Gastrocnemius medialis (tissue), 4 donors: Measurements from ENCODE around the gene CADM2. TPM values are rescaled to one million over a fixed set of nuclear protein-coding genes. Genes with fewer than 3 reads are reported as not detected.
"Not testable (repeated sequence)": the region's sequence is repeated elsewhere in the genome, so short reads cannot be mapped to it uniquely, and the experiment has no call there.

Experiments
- ATAC-seq, 2 donors: fragments of 150-250 bp; one replicate each; pipeline ENCODE4 v1.9.1; 2016
- DNase-seq, 2 donors: peaks; one replicate each; pipeline ENCODE4 v3.0.0-alpha.2; 2019
- H3K27ac ChIP-seq, 4 donors: fragments of 200-600 bp; sonication (generic); 1 replicate in 1 of 4; 2 replicates in 3 of 4; pipeline ENCODE4 v1.5.1; 2016 to 2018; ENCODE audit warnings: mild to moderate bottlenecking in 2 of 4, moderate library complexity in 1 of 4
- H3K27me3 ChIP-seq, 3 donors: fragments of 200-600 bp; sonication (generic) in 2 of 3; 1 replicate in 1 of 3; 2 replicates in 2 of 3; pipeline versions ENCODE4 v1.5.1 to v1.6.0; 2016 to 2019; ENCODE audit warnings: mild to moderate bottlenecking in 1 of 3, moderate library complexity in 1 of 3
- H3K36me3 ChIP-seq, 2 donors: fragments of 200-600 bp; sonication (generic) in 1 of 2; one replicate each; pipeline ENCODE4 v1.5.1; 2017 to 2018
- H3K4me1 ChIP-seq, 2 donors: fragments of 200-600 bp; sonication (generic) in 1 of 2; one replicate each; pipeline ENCODE4 v1.5.1; 2016 to 2017; ENCODE audit warnings: mild to moderate bottlenecking in 2 of 2
- H3K4me3 ChIP-seq, 4 donors: fragments of 200-600 bp; sonication (generic) in 3 of 4; 1 replicate in 1 of 4; 2 replicates in 3 of 4; pipeline ENCODE4 v1.5.1; 2016 to 2019; ENCODE audit warnings: mild to moderate bottlenecking in 2 of 4
- H3K9me3 ChIP-seq, 3 donors: fragments of 200-600 bp; sonication (generic) in 2 of 3; 1 replicate in 1 of 3; 2 replicates in 2 of 3; pipeline ENCODE4 v1.5.1; 2016 to 2019
- POLR2A ChIP-seq, 2 donors: fragments of 450-650 bp; IDR thresholded peaks; one replicate each; pipeline ENCODE4 v1.6.1; 2017; ENCODE audit warnings: antibody characterized with exemption in 2 of 2, mild to moderate bottlenecking in 2 of 2, moderate library complexity in 2 of 2
- in situ Hi-C, 4 donors: fragments of 200-750 bp; cut with MboI; loops; one replicate each; pipeline versions ENCODE4 v1.15.0 to v1.8.0; 2017; ENCODE audit warnings: low sequenced_read_pairs in 4 of 4
- intact Hi-C: fragments of 100-400 bp; cut with DNase I; formaldehyde crosslinking; loops from one replicate; pipeline ENCODE4 v1.15.1; 2023; ENCODE audit warnings: low total_unique reads
- total RNA-seq, 4 donors: library from RNA; depleted of rRNA; stranded (reverse); fragments of >200 nt; gene quantifications; one replicate each; pipeline versions ENCODE4 v1.1.0 to v1.2.3, GENCODE V29; 2016
- TF ChIP-seq, protein P1 (sequence below), 5 experiments: fragments of 450-650 bp in 3 of 5; fragments of 200-600 bp in 2 of 5; sonication (generic) in 2 of 5; IDR thresholded peaks in 4 of 5; conservative IDR thresholded peaks in 1 of 5; 1 replicate in 4 of 5; 2 replicates in 1 of 5; pipeline ENCODE4 v1.5.1; 2016 to 2019; ENCODE audit warnings: antibody characterized with exemption in 5 of 5, mild to moderate bottlenecking in 3 of 5, moderate library complexity in 3 of 5

Gene CADM2
- total RNA-seq, 4 donors from 2014 or later, result 2.7 to 9.0 (median 6.0) TPM

DNA sequence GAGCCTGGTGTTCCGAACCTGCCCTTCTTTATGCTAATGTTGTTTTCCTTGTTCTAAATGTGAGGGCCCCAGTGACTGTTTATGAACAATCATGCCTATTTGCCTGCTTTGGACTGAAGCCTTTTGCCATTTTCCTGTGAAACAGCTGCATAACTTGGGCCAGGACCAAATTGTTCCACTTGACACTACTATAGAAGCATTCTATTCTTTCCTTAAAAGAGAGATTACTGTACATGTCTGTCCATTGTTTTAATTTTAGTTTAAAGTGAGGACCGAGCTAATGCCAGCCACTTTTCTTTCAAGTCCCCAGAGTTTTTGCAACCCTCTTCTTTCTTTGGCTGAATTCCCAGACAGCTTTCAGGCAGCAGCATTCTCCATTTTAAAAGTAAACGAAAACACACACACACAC, 980.3 kb downstream of the CADM2 start:
- Histone ChIP-seq H3K9me3 (no peaks in the 10 kb centered on the region), H3K27me3 (no peaks in the 10 kb centered on the region), H3K4me1 (no peaks in the 10 kb centered on the region), H3K4me3 (no peak overlapping the region), H3K36me3 (no peaks in the 10 kb centered on the region), H3K27ac (no peak overlapping the region)
- no peak for TF ChIP-seq POLR2A (IDR thresholded peaks at IDR 0.05)
- TF ChIP-seq, protein P1, sequence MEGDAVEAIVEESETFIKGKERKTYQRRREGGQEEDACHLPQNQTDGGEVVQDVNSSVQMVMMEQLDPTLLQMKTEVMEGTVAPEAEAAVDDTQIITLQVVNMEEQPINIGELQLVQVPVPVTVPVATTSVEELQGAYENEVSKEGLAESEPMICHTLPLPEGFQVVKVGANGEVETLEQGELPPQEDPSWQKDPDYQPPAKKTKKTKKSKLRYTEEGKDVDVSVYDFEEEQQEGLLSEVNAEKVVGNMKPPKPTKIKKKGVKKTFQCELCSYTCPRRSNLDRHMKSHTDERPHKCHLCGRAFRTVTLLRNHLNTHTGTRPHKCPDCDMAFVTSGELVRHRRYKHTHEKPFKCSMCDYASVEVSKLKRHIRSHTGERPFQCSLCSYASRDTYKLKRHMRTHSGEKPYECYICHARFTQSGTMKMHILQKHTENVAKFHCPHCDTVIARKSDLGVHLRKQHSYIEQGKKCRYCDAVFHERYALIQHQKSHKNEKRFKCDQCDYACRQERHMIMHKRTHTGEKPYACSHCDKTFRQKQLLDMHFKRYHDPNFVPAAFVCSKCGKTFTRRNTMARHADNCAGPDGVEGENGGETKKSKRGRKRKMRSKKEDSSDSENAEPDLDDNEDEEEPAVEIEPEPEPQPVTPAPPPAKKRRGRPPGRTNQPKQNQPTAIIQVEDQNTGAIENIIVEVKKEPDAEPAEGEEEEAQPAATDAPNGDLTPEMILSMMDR (IDR thresholded peaks at IDR 0.05 in 4 of 5, conservative IDR thresholded peaks at IDR 0.05 in 1 of 5), result no peak
- intact Hi-C loops, result no loop called here
- no peak for ATAC-seq
- DNase-seq, result no peak
- in situ Hi-C loops, result no loop called here

DNA sequence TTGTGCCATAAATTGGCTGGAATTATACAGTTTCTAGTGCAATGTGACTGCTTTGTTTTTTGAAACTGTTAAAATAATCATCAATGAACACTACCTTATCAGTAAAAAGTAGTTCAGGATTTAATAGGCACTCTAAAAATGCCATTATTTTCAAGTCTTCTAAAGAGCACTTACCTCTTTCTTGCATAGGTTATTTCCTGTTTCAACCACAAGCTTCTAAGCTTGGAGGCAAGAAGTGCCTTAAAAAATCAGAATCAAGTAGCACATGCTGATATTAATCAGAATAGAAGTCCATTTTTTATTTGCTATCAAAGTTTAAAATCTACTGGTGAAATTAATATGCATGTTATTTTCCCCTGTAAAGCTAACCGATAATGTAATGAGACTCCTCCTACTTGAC, 991.6 kb downstream of the CADM2 start:
- DNase-seq (no peak), ATAC-seq (no peak)
- Histone ChIP-seq H3K27me3 (no peaks in the 10 kb centered on the region), H3K9me3 (no peaks in the 10 kb centered on the region), H3K27ac (no peak overlapping the region), H3K4me3 (no peak overlapping the region), H3K4me1 (no peaks in the 10 kb centered on the region), H3K36me3 (no peaks in the 10 kb centered on the region)
- no peak for TF ChIP-seq POLR2A (IDR thresholded peaks at IDR 0.05)
- TF ChIP-seq, protein P1 (IDR thresholded peaks at IDR 0.05 in 4 of 5, conservative IDR thresholded peaks at IDR 0.05 in 1 of 5), result no peak
- intact Hi-C loops, result no loop called here
- in situ Hi-C loops, result no loop called here

DNA sequence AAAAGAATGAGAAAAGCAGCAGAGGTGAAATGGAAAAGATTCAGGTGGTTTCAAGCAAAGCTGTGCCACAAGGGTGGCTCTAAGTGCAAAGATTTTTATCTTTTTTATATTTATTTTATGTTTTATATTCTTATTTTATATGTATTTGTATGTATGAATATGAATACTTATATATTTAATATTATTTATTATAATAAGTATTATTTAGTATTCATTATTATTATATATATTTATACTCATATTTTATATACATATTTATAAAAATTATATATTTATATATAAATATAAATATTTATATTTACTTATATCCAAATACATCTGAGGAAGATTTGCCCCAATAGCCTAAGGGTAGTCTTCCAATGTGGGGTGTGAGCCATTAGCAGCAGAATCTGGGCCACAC, 1002.0 kb downstream of the CADM2 start:
- in situ Hi-C loops (no loop called here), intact Hi-C loops (no loop called here)
- Histone ChIP-seq H3K27me3 (no peaks in the 10 kb centered on the region), H3K27ac (no peak overlapping the region), H3K4me3 (no peak overlapping the region), H3K4me1 (no peaks in the 10 kb centered on the region), H3K9me3 (no peaks in the 10 kb centered on the region), H3K36me3 (no peaks in the 10 kb centered on the region)
- DNase-seq (no peak), ATAC-seq (no peak)
- no peak for TF ChIP-seq POLR2A (IDR thresholded peaks at IDR 0.05)
- TF ChIP-seq, protein P1 (IDR thresholded peaks at IDR 0.05 in 4 of 5, conservative IDR thresholded peaks at IDR 0.05 in 1 of 5), result no peak

DNA sequence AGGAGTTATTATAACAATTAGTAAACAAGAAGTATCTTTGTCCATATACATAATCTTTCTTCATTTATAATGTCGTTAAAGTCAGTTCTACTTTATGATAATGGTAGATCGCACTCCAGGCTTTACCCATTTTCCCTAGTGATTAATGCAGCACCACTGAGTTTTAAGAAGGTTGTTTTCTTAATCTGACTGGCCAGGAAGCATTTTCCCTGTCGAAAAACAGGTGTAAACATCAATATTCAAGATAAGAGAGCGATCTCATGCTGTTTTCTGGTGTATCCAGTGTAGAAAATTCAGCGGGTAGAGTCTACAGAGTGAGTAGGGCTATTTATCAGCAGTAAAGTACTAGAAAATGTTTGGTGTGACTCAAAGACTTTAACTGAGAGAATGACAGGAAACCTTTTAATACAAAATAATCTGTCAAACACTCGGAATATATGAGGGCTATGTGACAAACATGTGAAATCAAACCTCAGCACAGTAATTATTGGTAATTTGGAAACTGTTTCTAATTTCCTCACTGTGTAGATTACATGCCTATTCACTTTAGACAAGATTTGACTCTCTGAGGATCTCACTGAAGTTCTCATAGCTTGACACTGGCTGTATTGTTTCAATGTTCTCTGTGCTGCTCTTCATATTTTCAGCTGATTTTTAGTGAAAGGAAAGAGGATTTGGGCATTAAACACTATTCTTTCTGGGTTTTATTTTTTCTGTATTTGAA, 1019.0 kb downstream of the CADM2 start:
- intact Hi-C loops, result no loop called here
- H3K9me3 ChIP-seq, result no peaks in the 10 kb centered on the region
- H3K36me3 ChIP-seq, result no peaks in the 10 kb centered on the region
- no peak overlapping the region for H3K4me3 ChIP-seq
- no peak overlapping the region for H3K27ac ChIP-seq
- TF ChIP-seq, protein P1 (IDR thresholded peaks at IDR 0.05 in 4 of 5, conservative IDR thresholded peaks at IDR 0.05 in 1 of 5), result no peak
- no peak for TF ChIP-seq POLR2A (IDR thresholded peaks at IDR 0.05)
- DNase-seq (no peak), ATAC-seq (no peak)
- in situ Hi-C loops, result no loop called here
- H3K27me3 ChIP-seq, result no peaks in the 10 kb centered on the region
- no peaks in the 10 kb centered on the region for H3K4me1 ChIP-seq

DNA sequence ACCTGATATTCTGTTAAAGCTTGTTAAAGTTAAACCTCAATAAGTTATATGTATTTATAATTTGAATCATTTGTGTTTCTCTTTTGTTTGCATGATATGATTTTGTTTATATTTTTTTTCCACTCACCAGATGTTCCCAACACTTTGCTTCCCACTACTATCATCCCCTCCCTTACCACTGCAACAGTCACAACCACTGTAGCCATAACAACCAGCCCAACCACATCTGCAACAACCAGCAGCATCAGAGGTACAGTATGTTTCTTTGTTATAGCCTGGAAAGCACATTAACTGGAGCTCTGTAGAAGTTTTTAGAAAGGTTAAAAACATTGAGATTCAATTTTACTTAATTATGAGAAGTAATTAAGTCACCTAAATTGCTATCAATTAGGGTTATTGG, 1020.2 kb downstream of the CADM2 start:
- no peaks in the 10 kb centered on the region for H3K27me3 ChIP-seq
- intact Hi-C loops, result no loop called here
- H3K4me3 ChIP-seq, result no peak overlapping the region
- H3K36me3 ChIP-seq, result no peaks in the 10 kb centered on the region
- no peaks in the 10 kb centered on the region for H3K9me3 ChIP-seq
- in situ Hi-C loops, result no loop called here
- ATAC-seq, result no peak
- no peak for TF ChIP-seq POLR2A (IDR thresholded peaks at IDR 0.05)
- TF ChIP-seq, protein P1 (IDR thresholded peaks at IDR 0.05 in 4 of 5, conservative IDR thresholded peaks at IDR 0.05 in 1 of 5), result no peak
- no peak for DNase-seq
- no peak overlapping the region for H3K27ac ChIP-seq
- H3K4me1 ChIP-seq, result no peaks in the 10 kb centered on the region

DNA sequence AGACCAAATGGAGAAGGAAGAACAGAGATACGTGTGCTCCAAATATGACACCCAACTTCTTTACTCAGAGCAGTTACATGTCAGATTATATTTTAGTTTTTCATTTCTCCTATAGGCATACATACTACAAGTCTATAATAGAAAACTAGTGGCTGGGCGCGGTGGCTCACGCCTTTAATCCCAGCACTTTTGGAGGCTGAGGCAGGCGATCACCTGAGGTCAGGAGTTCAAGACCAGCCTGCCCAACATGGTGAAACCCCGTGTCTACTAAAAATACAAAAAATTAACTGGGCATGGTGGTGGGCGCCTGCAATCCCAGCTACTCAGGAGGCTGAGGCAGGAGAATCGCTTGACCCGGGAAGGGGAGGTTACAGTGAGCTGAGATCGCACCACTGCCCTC, 1030.8 kb downstream of the CADM2 start:
- H3K4me3 ChIP-seq, DNase-seq, intact Hi-C loops, H3K27me3 ChIP-seq, H3K9me3 ChIP-seq, H3K27ac ChIP-seq, H3K36me3 ChIP-seq, H3K4me1 ChIP-seq, in situ Hi-C loops, ATAC-seq: not testable (repeated sequence)
